ENCODE measurements around the gene ZNF654.

The ZNF654 gene

DNA sequence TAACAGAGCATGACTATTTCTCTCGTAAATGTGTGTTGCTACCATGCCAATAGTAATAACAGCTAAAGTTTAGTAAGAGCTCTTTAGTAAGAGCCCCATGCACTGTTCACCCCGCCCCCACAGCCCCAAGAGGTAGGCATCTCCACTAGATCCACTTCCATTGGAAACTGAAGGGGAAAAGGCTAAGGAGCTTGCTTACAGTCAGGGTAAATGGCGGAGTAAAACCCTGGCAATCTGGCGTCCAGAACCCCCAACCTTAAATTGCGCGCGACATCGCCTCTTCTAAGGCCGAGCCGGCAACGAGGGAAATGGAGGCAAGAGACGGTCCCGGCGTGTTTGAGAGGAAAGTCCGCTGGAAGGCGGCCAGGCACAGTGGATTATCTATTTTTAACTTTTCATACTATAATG is 90.0 kb downstream of the ZNF654 start:
- no peaks in the 10 kb centered on the region for H3K27me3 ChIP-seq
- peak; percentile 30 for DNase-seq

GRCh38 chr3:88149509-88150362 is 90.7 kb downstream of the ZNF654 start, which contains the start of gene C3orf38:
Gene C3orf38 (plus strand): TSS chr3:88149959. CDS start chr3:88150053, 94 bp downstream.
- DNase-seq, result peak; percentile 90
- TF ChIP-seq CTCF (IDR thresholded peaks at IDR 0.05; ENCODE audit: low read depth, low read length), result no peak
- Histone ChIP-seq H3K4me3 (ENCODE audit: low read depth, low read length) (peak within 1 kb of the TSS; percentile 96), H3K9me3 (no peaks in the 10 kb centered on the region), H3K36me3 (peaks cover 3% of the 10 kb centered on the region), H3K27me3 (no peaks in the 10 kb centered on the region), H3K4me1 (no peaks in the 10 kb centered on the region)

More for the DNA sequence above, 90.0 kb downstream of the ZNF654 start:
- Histone ChIP-seq H3K36me3 (no peaks in the 10 kb centered on the region; the same call in 1 of the 2 replicates), H3K4me1 (no peaks in the 10 kb centered on the region), H3K9me3 (no peaks in the 10 kb centered on the region), H3K4me3 (ENCODE audit: low read depth, low read length) (peak overlapping the region; percentile 96)
- TF ChIP-seq CTCF (IDR thresholded peaks at IDR 0.05; ENCODE audit: low read depth, low read length), result no peak

GRCh38 chr3:88150371-88150770 is 91.3 kb downstream of the ZNF654 start:
- no peak for TF ChIP-seq CTCF (IDR thresholded peaks at IDR 0.05; ENCODE audit: low read depth, low read length)
- Histone ChIP-seq H3K9me3 (no peaks in the 10 kb centered on the region), H3K4me3 (ENCODE audit: low read depth, low read length) (peak overlapping the region; percentile 96), H3K36me3 (peaks cover 3% of the 10 kb centered on the region), H3K4me1 (no peaks in the 10 kb centered on the region), H3K27me3 (no peaks in the 10 kb centered on the region)
- no peak for DNase-seq

DNA sequence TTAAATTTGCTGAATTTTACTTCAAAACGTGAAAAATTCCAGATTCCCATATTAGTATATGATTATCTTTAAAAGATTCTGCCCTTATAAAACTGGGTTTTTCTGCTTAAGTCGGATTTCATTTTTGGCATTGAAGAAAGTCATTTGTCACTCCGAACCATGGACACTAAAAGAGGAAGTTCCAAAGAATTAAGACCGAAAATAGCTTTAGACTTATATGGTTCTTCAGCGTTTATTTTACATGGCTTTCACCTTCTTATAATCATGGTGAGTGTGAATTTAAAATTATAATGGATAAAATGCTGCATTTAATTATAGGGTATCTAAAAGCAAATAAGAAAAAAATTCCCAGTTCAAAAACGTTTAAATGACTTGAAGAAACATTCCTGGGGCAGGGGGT is 91.8 kb downstream of the ZNF654 start:
- H3K4me3 ChIP-seq (ENCODE audit: low read depth, low read length), result peak overlapping the region; percentile 96
- DNase-seq, result no peak
- no peak for TF ChIP-seq CTCF (IDR thresholded peaks at IDR 0.05; ENCODE audit: low read depth, low read length)
- peaks cover 7% of the 10 kb centered on the region for H3K36me3 ChIP-seq
- no peaks in the 10 kb centered on the region for H3K9me3 ChIP-seq
- H3K27me3 ChIP-seq, result no peaks in the 10 kb centered on the region
- no peaks in the 10 kb centered on the region for H3K4me1 ChIP-seq

DNA sequence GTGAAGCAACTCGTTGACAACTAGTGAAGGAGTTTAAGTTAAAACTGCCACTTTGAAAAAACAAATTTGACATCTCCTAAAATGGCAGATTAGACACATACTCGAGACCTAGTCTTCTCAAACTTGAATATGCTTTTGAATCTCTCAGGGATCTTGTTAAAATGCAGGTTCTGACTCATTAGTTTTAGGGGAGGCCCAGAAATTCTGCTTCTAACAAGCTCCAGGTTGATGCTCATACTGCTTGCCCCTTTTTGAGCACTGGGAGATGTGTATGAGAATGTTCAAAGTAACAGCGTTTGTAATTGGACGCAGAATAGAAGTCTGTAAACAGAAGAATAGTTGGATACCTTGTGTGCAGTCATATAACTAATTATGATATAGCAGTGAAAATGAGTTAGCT is 92.3 kb downstream of the ZNF654 start:
- DNase-seq, result no peak
- H3K4me3 ChIP-seq (ENCODE audit: low read depth, low read length), result peak overlapping the region; percentile 96
- H3K36me3 ChIP-seq, result peaks cover 13% of the 10 kb centered on the region
- no peaks in the 10 kb centered on the region for H3K9me3 ChIP-seq
- no peaks in the 10 kb centered on the region for H3K27me3 ChIP-seq
- no peaks in the 10 kb centered on the region for H3K4me1 ChIP-seq
- TF ChIP-seq CTCF (IDR thresholded peaks at IDR 0.05; ENCODE audit: low read depth, low read length), result no peak

DNA sequence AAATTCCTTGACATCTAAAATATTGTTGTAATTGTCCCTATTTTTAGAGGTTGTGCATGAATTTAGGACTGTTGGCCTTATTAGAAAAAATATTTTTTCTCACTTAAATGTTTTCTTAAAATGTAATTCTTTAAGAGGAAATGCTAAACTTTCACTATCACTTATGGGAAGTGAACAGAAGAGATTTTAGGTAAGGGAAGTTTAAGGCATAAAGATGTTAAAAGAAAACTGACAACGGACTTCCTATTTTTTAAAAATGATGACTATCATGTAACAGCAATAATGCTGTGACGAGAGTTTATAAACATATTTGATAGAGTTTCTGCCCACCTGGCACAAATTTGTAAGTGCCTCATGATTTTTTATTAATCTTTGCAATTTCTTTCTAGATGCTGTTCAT is 93.8 kb downstream of the ZNF654 start:
- Histone ChIP-seq H3K27me3 (no peaks in the 10 kb centered on the region), H3K4me3 (ENCODE audit: low read depth, low read length) (no peak overlapping the region), H3K9me3 (no peaks in the 10 kb centered on the region), H3K4me1 (no peaks in the 10 kb centered on the region), H3K36me3 (peaks cover 27% of the 10 kb centered on the region)
- TF ChIP-seq CTCF (IDR thresholded peaks at IDR 0.05; ENCODE audit: low read depth, low read length), result no peak
- DNase-seq, result no peak
